Glutamatergic neuron (in vitro differentiated cells): Measurements from ENCODE around the gene FAT1. TPM values are rescaled to one million over a fixed set of nuclear protein-coding genes. Genes with fewer than 3 reads are reported as not detected.
"Not testable (repeated sequence)": the region's sequence is repeated elsewhere in the genome, so short reads cannot be mapped to it uniquely, and the experiment has no call there.

ENCODE experiments used
- DNase-seq: peaks from one replicate; pipeline ENCODE4 v3.0.0; 2022
- H3K27ac Mint-ChIP-seq: one replicate; pipeline ENCODE4 v1.8.0; 2020; ENCODE audit warnings: mild to moderate bottlenecking, mixed read lengths, inconsistent platforms; ENCODE audit not compliant: unreplicated experiment
- H3K27me3 Mint-ChIP-seq: one replicate; pipeline ENCODE4 v1.8.0; 2020; ENCODE audit warnings: mild to moderate bottlenecking, moderate library complexity, mixed read lengths, inconsistent platforms; ENCODE audit not compliant: unreplicated experiment
- H3K36me3 Mint-ChIP-seq: one replicate; pipeline ENCODE4 v1.8.0; 2020; ENCODE audit warnings: mild to moderate bottlenecking, mixed read lengths, inconsistent platforms; ENCODE audit not compliant: unreplicated experiment
- H3K4me1 Mint-ChIP-seq: one replicate; pipeline ENCODE4 v1.8.0; 2020; ENCODE audit warnings: mild to moderate bottlenecking, low read depth, mixed read lengths, inconsistent platforms; ENCODE audit not compliant: unreplicated experiment
- H3K4me3 Mint-ChIP-seq: one replicate; pipeline ENCODE4 v1.8.0; 2020; ENCODE audit warnings: mild to moderate bottlenecking, mixed read lengths, inconsistent platforms; ENCODE audit not compliant: unreplicated experiment
- H3K9me3 Mint-ChIP-seq: one replicate; pipeline ENCODE4 v1.8.0; 2020; ENCODE audit warnings: mild to moderate bottlenecking, moderate library complexity, mixed read lengths, inconsistent platforms; ENCODE audit not compliant: unreplicated experiment
- CTCF ChIP-seq: fragments of 200-600 bp; sonication (generic); IDR thresholded peaks from one replicate; pipeline ENCODE4 v1.5.0; 2021; ENCODE audit not compliant: partially characterized antibody, unreplicated experiment
- total RNA-seq: library from RNA; stranded (reverse); fragmentation: NEBNext Ultra II Directional; extraction: Animal tissue kit (Norgen Biotek cat#: 25700); gene quantifications from one replicate; pipeline ENCODE4 v1.2.1, GENCODE V29; 2021; ENCODE audit not compliant: unreplicated experiment

FAT1 gene
- total RNA-seq, 1 donor from 2014 or later: 34.3 TPM

DNA sequence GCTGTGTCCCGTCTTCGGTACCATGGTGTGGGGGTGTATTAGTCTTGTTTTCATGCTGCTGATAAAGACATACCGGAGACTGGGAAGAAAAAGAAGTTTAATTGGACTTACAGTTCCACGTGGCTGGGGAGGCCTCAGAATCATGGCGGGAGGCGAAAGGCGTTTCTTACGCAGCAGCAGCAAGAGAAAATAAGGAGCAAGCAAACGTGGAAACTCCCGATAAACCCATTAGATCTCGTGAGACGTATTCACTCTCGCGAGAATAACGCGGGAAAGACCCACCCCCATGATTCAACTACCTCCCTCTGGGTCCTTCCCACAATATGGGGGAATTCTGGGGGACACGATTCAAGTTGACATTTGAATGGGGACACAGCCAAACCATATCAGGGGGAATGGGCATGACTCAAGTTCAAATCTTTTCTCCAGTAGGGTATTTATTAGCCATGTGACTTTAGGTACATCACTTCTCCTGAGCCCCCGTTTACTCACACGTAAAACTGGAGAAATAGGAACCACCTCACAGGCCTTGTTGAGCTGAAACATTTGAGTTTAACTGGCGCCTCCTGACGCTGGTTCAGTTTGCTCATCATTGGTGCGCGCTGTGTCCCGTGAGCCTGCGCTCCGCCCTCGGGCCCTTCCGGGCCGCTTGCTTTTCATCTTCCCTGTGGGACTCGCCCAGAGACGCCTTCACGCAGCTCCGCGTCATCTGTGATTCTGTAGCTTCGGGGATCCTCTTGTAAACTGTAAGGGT is 35.5 kb upstream of the FAT1 start:
- Mint-ChIP-seq H3K36me3 (peaks cover 5% of the 10 kb centered on the region), H3K27me3 (no peaks in the 10 kb centered on the region), H3K9me3 (no peaks in the 10 kb centered on the region), H3K4me3 (no peak overlapping the region), H3K27ac (no peak overlapping the region), H3K4me1 (peaks cover 4% of the 10 kb centered on the region)
- no peak for DNase-seq
- TF ChIP-seq CTCF: no peak

- peaks cover 5% of the 10 kb centered on the region for H3K36me3 Mint-ChIP-seq
- H3K4me3 Mint-ChIP-seq: no peak overlapping the region
- TF ChIP-seq CTCF: no peak
- no peaks in the 10 kb centered on the region for H3K9me3 Mint-ChIP-seq
- H3K4me1 Mint-ChIP-seq: peaks cover 4% of the 10 kb centered on the region
- DNase-seq: no peak
- H3K27me3 Mint-ChIP-seq: no peaks in the 10 kb centered on the region
- H3K27ac Mint-ChIP-seq: no peak overlapping the region
Observed at GRCh38 chr4:186757696-186758355, 34.2 kb upstream of the FAT1 start.

- DNase-seq, H3K4me3 Mint-ChIP-seq, H3K4me1 Mint-ChIP-seq, H3K9me3 Mint-ChIP-seq, H3K36me3 Mint-ChIP-seq, H3K27me3 Mint-ChIP-seq, H3K27ac Mint-ChIP-seq: not testable (repeated sequence)
Observed at GRCh38 chr4:186756550-186756949, 32.9 kb upstream of the FAT1 start.

DNA sequence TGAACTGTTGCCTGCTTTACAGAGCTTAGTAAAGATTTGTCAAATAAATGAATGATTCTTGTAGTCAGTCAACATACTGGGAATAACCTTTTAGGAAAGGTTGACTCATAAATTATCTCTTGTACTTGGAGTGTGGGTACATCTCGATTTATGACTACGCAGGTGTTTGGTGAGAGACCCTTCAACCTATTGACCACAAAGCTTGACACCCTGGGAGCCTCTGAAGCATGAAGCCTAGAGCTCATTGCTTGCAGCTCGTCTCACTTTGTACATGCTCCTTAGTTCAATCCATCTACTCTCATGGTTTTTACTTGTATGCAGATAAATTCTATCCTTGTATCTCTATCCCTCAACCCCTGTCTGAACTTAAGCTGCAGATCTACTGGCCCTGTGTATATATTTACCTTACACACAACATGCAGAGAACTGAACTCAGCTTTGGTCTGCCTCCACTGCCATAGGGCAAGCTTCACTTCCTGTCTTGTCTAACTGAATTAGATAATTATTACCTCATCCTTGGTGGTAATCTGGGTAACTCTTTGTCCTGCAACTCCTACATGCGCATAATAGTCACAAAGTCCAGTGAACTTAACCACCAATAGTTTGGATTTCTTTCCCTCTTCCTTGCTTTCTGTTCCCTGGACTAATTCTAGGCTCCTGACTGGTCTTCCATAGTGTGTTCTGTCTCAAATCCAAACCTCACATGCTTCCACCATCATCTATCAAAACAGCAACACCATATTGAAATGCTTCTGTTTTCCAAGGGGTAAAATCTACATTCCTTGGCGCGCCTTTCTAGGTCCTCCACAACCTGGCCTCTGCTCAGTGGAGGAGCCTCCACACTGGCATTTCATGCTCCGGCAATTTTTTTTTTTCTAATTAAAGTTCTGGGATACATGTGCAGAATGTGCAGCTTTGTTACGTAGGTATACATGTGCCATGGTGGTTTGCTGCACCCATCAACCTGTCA is 32.2 kb upstream of the FAT1 start:
- H3K27me3 Mint-ChIP-seq: no peaks in the 10 kb centered on the region
- peaks cover 4% of the 10 kb centered on the region for H3K4me1 Mint-ChIP-seq
- H3K27ac Mint-ChIP-seq: no peak overlapping the region
- no peaks in the 10 kb centered on the region for H3K9me3 Mint-ChIP-seq
- DNase-seq: no peak
- H3K4me3 Mint-ChIP-seq: no peak overlapping the region
- no peak for TF ChIP-seq CTCF
- H3K36me3 Mint-ChIP-seq: peaks cover 5% of the 10 kb centered on the region

GRCh38 chr4:186754976-186755375 is 31.3 kb upstream of the FAT1 start:
- Mint-ChIP-seq H3K27ac (no peak overlapping the region), H3K4me3 (no peak overlapping the region), H3K27me3 (no peaks in the 10 kb centered on the region), H3K9me3 (no peaks in the 10 kb centered on the region), H3K4me1 (peaks cover 4% of the 10 kb centered on the region), H3K36me3 (peaks cover 5% of the 10 kb centered on the region)
- TF ChIP-seq CTCF: no peak
- DNase-seq: no peak
